Activated CD8-positive, alpha-beta T cell treated with anti-CD3 and anti-CD28 coated beads for 36 hours (primary cell): ENCODE measurements around the gene PPIL6. TPM values are rescaled to one million over a fixed set of nuclear protein-coding genes. Genes with fewer than 3 reads are reported as not detected.
A peak's percentile ranks its signal among the peaks of the same experiment; 100 is the strongest.

Experiments used
- ATAC-seq: fragments of 200-7000 bp; cut with Tn5 transposase; one replicate; pipeline ENCODE4 v1.10.0; 2021; ENCODE audit warnings: mild to moderate bottlenecking, moderate library complexity
- CTCF ChIA-PET: fragments of 350-600 bp; sonication (Branson Sonifier 250); formaldehyde crosslinking; loops from one replicate; lab custom pipeline; 2021; ENCODE audit warnings: antibody characterized with exemption; lab: Charles Lee
- POLR2A ChIA-PET: fragments of 350-600 bp; sonication (Branson Sonifier 250); formaldehyde crosslinking; loops from one replicate; lab custom pipeline; 2021; ENCODE audit warnings: antibody characterized with exemption; lab: Charles Lee
- DNase-seq: peaks from one replicate; pipeline ENCODE4 v3.0.0-alpha.2; 2020
- H3K27ac Mint-ChIP-seq: one replicate; pipeline ENCODE4 v1.8.0; 2021; ENCODE audit warnings: mild to moderate bottlenecking, mixed read lengths
- H3K27me3 Mint-ChIP-seq: one replicate; pipeline ENCODE4 v1.8.0; 2021; ENCODE audit warnings: mixed read lengths
- H3K36me3 Mint-ChIP-seq: one replicate; pipeline ENCODE4 v1.8.0; 2021; ENCODE audit warnings: low read depth, mixed read lengths
- H3K4me1 Mint-ChIP-seq: one replicate; pipeline ENCODE4 v1.8.0; 2021; ENCODE audit warnings: low read depth, mixed read lengths
- H3K4me3 Mint-ChIP-seq: one replicate; pipeline ENCODE4 v1.8.0; 2021; ENCODE audit warnings: mild to moderate bottlenecking, moderate library complexity, mixed read lengths
- H3K9me3 Mint-ChIP-seq: one replicate; pipeline ENCODE4 v1.8.0; 2021; ENCODE audit warnings: mixed read lengths
- intact Hi-C: fragments of 100-400 bp; cut with micrococcal nuclease; formaldehyde crosslinking; loops from one replicate; pipeline ENCODE4 v1.10.0; 2022
- total RNA-seq, 2 experiments: library from RNA; stranded (reverse); gene quantifications; one replicate each; pipeline ENCODE4 v1.2.3, GENCODE V29; 2021
- TF ChIP-seq, protein P1 (sequence below): fragments of 200-600 bp; IDR thresholded peaks from one replicate; pipeline ENCODE4 v1.8.0; 2022; ENCODE audit warnings: antibody characterized with exemption, mild to moderate bottlenecking

Gene PPIL6
- total RNA-seq, 2 experiments from 2014 or later: 0.27 to 0.38 TPM

DNA sequence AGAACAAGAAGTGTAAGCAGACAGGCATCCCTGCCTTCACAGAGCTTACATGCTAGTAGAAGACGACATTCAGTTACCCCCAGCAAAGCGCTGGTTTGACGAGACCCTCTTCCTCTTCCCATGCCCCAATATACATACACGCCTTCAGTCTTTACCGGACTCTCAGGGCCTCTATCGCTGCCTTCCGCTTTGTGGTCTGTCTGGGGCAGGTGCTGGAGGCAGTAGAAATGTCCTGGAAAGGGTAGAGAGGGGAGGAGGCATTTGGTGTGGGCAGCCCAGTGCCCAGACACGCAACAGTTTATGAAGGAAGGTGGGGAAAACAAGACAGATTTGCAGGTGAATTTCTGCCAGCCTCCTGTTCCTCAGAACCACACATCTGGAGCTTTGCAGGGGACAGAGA, 6.1 kb upstream of the PPIL6 start:
- Mint-ChIP-seq H3K4me3 (no peak overlapping the region), H3K9me3 (no peaks in the 10 kb centered on the region), H3K27ac (peak overlapping the region; percentile 1), H3K36me3 (peaks cover 30% of the 10 kb centered on the region), H3K27me3 (no peaks in the 10 kb centered on the region), H3K4me1 (peaks cover 42% of the 10 kb centered on the region)
- CTCF ChIA-PET: no interaction called here
- intact Hi-C loops: no loop called here
- TF ChIP-seq, protein P1, sequence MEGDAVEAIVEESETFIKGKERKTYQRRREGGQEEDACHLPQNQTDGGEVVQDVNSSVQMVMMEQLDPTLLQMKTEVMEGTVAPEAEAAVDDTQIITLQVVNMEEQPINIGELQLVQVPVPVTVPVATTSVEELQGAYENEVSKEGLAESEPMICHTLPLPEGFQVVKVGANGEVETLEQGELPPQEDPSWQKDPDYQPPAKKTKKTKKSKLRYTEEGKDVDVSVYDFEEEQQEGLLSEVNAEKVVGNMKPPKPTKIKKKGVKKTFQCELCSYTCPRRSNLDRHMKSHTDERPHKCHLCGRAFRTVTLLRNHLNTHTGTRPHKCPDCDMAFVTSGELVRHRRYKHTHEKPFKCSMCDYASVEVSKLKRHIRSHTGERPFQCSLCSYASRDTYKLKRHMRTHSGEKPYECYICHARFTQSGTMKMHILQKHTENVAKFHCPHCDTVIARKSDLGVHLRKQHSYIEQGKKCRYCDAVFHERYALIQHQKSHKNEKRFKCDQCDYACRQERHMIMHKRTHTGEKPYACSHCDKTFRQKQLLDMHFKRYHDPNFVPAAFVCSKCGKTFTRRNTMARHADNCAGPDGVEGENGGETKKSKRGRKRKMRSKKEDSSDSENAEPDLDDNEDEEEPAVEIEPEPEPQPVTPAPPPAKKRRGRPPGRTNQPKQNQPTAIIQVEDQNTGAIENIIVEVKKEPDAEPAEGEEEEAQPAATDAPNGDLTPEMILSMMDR: no peak
- DNase-seq: no peak
- POLR2A ChIA-PET: interaction anchor here (8.9 kb wide), 1 partner anchor 9 kb away, joined by 119 read pairs; the partner anchor contains the start of gene MICAL1
- ATAC-seq: no peak

DNA sequence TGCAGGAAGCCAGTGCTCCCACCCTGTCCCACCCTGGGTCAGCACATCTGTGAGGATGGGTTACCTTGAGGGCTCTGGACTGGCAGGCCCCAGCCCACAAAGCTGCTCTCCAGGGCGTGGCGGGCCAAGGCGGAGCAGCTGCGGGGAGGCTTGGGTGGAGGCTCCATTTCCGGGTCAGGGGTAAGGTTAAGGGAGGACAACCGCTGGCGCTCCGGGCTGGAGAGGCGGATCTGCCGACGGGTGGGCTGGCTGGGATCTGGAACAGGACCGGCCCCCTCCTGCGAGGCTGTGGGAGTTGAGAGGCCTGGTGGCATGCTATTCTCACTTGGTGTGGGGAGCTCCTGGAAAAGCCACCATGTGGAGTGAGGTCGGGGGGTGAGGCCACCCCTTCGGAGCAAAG, 5.6 kb upstream of the PPIL6 start:
- Mint-ChIP-seq H3K4me3 (no peak overlapping the region), H3K36me3 (peaks cover 30% of the 10 kb centered on the region), H3K4me1 (peaks cover 44% of the 10 kb centered on the region), H3K27me3 (no peaks in the 10 kb centered on the region), H3K9me3 (no peaks in the 10 kb centered on the region), H3K27ac (no peak overlapping the region)
- POLR2A ChIA-PET: interaction anchor here (0.8 to 8.9 kb wide), 3 partner anchors 9 to 64 kb away, joined by 3 to 119 read pairs (median 3); partner anchors contain the start of genes CD164 and MICAL1
- TF ChIP-seq, protein P1: no peak
- intact Hi-C loops: no loop called here
- CTCF ChIA-PET: interaction anchor here (1.0 to 1.6 kb wide), 2 partner anchors 10 to 594 kb away, joined by 3 to 6 read pairs; no protein-coding TSS in a partner anchor
- ATAC-seq (no peak), DNase-seq (no peak)

DNA sequence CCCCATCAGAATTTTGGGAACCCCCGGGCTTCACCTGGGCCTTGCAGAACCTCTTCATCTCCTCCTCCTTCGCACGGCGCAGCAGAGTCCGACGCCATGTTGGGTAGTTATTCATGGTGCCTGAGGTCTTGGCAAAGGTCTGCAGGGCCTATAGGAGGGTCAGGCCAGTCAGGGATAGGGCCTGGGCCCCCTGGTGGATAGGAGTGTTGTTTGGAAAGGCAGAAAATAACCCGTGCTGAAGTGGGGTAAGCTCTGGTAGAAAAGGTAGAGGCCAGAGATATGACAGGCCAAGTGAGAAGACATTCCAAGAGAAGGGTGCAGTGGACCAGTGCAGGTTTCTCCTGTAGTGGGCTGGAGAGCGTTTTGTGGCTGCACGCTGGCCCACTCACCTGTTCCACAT, 5.0 kb upstream of the PPIL6 start:
- ATAC-seq: no peak
- ChIA-PET POLR2A (interaction anchor here (0.8 to 8.9 kb wide), 4 partner anchors 10 to 63 kb away, joined by 3 to 119 read pairs (median 3); partner anchors contain the start of genes CD164 and MICAL1), CTCF (interaction anchor here (1.0 to 1.6 kb wide), 2 partner anchors 11 to 594 kb away, joined by 3 to 6 read pairs; no protein-coding TSS in a partner anchor)
- H3K4me3 Mint-ChIP-seq: no peak overlapping the region
- TF ChIP-seq, protein P1: no peak
- H3K27me3 Mint-ChIP-seq: no peaks in the 10 kb centered on the region
- H3K36me3 Mint-ChIP-seq: peaks cover 26% of the 10 kb centered on the region
- intact Hi-C loops: no loop called here
- peaks cover 39% of the 10 kb centered on the region for H3K4me1 Mint-ChIP-seq
- H3K27ac Mint-ChIP-seq: no peak overlapping the region
- no peaks in the 10 kb centered on the region for H3K9me3 Mint-ChIP-seq
- DNase-seq: no peak

DNA sequence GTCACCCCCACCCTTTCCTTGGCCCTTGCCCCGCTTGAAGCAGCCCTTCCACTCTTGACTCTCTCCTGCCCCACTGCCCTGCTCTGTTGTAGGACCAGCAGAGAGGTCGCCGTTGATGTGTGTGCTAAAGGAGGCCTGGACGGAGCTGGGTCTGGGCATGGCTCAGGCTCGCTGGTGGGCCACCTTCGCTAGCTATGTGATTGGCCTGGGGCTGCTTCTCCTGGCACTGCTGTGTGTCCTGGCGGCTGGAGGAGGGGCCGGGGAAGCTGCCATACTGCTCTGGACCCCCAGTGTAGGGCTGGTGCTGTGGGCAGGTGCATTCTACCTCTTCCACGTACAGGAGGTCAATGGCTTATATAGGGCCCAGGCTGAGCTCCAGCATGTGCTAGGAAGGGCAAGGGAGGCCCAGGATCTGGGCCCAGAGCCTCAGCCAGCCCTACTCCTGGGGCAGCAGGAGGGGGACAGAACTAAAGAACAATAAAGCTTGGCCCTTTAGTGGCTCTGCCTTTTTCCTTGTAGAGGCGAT, 3.1 kb upstream of the PPIL6 start:
- Mint-ChIP-seq H3K27me3 (no peaks in the 10 kb centered on the region), H3K27ac (no peak overlapping the region), H3K9me3 (no peaks in the 10 kb centered on the region), H3K4me3 (no peak overlapping the region), H3K4me1 (peaks cover 27% of the 10 kb centered on the region), H3K36me3 (peaks cover 26% of the 10 kb centered on the region)
- ChIA-PET CTCF (interaction anchor here (1.1 to 1.6 kb wide), 2 partner anchors 58 to 60 kb away, joined by 3 to 4 read pairs; no protein-coding TSS in a partner anchor), POLR2A (interaction anchor here (1.6 to 8.9 kb wide), 3 partner anchors 12 to 61 kb away, joined by 6 to 119 read pairs (median 18); partner anchors contain the start of genes CD164, MICAL1 and ZBTB24)
- intact Hi-C loops: loop anchor here (5.0 kb wide), 1 partner anchor 39 kb away; the partner anchor contains the start of gene ZBTB24
- TF ChIP-seq, protein P1: no peak
- ATAC-seq (no peak), DNase-seq (no peak)
